GM12873 (cell line): ENCODE results near the gene SPATA6L.

Experiments
- TF ChIP-seq, protein P1 (sequence below): IDR thresholded peaks from 2 replicates; pipeline ENCODE4 v1.5.1; 2012; ENCODE audit warnings: low read depth, mild to moderate bottlenecking, moderate library complexity, low read length, control low read depth; ENCODE audit not compliant: insufficient read depth; ENCODE audit errors: missing control alignments

Gene SPATA6L

DNA sequence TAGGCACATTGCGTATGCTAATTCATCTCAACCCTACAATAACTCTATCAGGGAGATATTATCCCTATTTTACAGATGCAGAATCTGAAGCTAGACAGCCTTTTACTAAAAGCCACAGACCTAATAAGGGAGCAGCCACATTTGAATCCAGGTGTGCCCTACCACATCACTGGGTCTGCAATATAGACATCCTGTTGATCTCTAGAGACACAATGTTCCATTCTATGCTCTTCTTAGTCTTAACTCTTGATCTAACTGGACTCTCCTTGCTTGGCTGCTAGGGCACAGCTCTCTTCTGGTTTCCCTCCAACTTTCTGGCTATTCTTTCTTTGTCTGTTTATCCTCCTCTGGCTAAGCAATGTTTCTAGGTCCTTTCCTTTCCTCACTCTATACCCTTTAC, 1.4 kb upstream of the SPATA6L start:
- TF ChIP-seq, protein P1, sequence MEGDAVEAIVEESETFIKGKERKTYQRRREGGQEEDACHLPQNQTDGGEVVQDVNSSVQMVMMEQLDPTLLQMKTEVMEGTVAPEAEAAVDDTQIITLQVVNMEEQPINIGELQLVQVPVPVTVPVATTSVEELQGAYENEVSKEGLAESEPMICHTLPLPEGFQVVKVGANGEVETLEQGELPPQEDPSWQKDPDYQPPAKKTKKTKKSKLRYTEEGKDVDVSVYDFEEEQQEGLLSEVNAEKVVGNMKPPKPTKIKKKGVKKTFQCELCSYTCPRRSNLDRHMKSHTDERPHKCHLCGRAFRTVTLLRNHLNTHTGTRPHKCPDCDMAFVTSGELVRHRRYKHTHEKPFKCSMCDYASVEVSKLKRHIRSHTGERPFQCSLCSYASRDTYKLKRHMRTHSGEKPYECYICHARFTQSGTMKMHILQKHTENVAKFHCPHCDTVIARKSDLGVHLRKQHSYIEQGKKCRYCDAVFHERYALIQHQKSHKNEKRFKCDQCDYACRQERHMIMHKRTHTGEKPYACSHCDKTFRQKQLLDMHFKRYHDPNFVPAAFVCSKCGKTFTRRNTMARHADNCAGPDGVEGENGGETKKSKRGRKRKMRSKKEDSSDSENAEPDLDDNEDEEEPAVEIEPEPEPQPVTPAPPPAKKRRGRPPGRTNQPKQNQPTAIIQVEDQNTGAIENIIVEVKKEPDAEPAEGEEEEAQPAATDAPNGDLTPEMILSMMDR = no peak

- TF ChIP-seq, protein P1 = no peak
Measured at GRCh38 chr9:4665357-4665756, 923 bp downstream of the SPATA6L start.

- TF ChIP-seq, protein P1 = no peak
Measured at GRCh38 chr9:4663956-4664355, 2.3 kb downstream of the SPATA6L start.

GRCh38 chr9:4662989-4663792, 3.1 kb downstream of the SPATA6L start:
- TF ChIP-seq, protein P1 = no peak

GRCh38 chr9:4662108-4662988, 3.9 kb downstream of the SPATA6L start, which contains the start of gene PLPP6:
Gene PLPP6, plus strand, starts transcription at chr9:4662294. Its CDS starts 82 bp downstream, at chr9:4662376.
- TF ChIP-seq, protein P1 = peak; percentile 61

DNA sequence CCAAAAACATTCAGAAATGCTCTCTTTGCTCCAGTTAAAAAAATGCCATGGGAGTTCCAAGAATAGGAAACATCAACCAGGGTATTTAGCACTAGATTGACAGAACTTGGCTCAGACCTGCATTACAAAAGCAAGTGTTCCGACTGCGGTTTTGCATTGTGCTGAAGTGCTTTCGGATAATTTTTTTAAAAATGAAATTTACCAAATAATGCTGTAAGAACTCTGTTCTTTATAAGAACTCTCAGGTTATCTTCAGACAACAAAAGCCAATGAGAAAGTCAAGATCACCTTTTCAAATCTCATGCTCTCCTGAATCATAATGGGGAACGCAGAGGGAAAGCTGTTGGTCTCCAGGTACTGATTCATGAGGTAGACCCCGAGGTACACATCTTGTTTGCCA, 4.7 kb downstream of the SPATA6L start:
- TF ChIP-seq, protein P1 = no peak

DNA sequence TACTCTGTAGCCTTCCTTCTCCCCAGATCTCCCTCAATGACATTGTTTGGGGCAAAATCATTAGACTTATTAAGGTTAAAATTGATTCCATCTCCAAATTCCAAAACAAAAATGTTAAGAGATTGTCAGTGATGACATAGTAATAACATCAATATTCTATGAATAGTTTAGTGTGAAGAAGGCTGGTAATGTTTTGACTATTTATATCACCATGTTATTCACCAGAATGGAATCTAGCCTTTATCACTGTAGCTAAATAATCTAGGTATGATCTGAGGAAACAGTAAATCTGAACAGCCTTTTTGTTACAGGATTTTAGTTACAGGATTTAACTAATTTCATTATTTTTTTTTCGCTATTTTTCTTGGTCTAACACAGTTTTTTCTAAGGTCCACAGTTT, 5.1 kb downstream of the SPATA6L start:
- TF ChIP-seq, protein P1 = no peak
